HG03571 (cell line): Measurements from ENCODE around the gene DCUN1D1.

Experiments
- ATAC-seq: cut with Tn5 transposase; IDR thresholded peaks from one replicate; pipeline ENCODE4 v1.9.1; 2021; ENCODE audit not compliant: unreplicated experiment

Gene DCUN1D1

DNA sequence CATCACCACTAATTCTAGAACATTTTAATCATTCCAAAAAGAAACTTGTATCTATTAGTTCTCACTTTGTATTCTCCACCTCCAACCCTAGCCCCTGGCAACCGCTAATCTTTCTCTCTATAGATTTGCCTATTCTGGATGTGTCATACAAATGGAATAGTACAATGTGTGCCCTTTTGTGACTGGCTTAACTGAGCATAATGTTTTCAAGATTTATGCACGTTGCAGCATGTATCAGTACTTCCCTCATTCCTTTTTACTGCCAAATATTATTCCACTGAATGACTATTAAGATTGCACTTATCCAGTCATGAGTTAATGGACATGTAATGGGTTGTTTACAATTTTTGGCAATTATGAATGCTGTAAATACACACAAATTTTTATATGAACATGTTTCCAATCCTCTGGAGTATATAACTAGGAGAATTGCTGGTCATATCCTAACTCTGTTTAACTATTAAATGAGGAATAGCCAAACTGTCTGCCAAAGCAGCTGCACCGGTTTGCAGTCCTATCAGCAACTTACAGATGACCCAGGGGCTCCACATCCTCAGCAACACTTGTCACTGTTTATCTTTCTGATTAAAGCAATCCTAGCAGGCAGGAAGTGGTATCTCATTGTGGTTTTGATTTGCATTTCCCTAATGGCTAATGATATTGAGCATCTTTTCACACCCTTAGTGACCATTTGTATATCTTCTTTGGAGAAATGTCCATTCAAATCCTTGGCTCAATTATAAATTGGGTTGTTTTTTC, 42.9 kb downstream of the DCUN1D1 start:
- ATAC-seq, result peak; percentile 90

DNA sequence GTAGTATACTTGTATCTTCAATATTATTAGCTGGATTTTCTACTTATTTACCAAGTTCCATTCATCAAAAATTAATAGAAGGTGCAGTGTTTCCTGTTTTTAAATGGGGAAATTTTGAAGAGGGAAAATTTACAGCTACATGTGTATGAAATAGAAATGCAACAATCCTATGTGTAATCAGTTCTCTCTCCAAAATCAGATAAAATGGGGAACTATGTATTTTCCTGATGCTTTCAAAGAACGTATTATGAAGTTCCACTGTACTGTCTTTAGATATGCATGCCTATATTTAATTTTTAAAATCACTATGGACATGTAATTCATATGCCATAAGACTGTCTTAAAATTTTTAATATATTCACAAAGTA, 43.4 kb downstream of the DCUN1D1 start:
- ATAC-seq, result no peak

DNA sequence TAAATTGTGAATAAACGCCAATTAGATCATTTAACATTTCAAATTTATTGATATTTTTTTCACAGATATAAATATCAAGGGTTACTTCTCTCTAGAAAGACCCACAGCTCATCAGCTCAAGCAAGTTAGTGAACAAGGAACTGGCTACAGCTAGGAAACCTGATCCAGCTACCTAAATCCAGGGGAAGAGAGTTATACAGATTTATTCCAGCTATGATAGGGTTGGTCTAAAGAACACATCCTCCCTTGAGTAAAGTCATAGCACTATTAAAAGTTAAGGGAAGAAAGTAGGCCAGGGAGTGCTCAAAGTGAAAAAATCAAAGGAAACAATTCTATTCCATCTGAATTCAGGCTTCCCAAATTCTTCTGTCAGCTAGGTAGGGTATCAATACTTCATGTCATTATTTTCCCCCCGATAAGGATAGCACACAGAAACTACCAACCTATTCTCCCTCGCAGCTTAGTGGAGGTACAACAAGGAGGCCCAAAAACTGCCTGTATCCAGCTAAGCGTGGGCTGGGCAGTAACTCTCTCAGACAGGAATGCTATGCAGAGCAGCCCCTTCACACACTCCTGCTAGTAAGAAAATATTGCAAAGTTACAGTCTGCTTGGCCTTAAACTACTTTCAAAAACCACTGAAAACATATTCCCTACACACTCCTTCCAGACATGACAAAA, 44.0 kb downstream of the DCUN1D1 start:
- no peak for ATAC-seq

DNA sequence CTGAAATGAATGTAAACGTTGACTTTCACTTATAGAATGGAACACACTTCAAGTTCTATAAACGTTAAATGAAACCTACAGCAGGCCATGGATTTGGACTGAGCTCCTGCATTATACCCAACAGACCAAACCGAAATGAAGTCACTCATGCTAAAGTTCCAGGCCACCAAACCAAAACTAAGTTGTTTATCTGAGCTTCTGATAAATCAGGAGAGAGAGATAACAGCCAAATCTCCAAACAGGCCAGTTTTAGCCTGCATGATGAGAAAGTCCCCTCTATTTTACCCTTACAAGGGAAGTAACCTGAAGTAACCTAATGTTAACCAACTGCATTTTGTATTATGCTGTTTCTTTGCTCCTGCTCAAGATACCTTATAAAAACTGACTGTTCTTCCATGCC, 44.5 kb downstream of the DCUN1D1 start:
- ATAC-seq, result no peak

GRCh38 chr3:182925944-182926337, 54.4 kb downstream of the DCUN1D1 start:
- no peak for ATAC-seq

DNA sequence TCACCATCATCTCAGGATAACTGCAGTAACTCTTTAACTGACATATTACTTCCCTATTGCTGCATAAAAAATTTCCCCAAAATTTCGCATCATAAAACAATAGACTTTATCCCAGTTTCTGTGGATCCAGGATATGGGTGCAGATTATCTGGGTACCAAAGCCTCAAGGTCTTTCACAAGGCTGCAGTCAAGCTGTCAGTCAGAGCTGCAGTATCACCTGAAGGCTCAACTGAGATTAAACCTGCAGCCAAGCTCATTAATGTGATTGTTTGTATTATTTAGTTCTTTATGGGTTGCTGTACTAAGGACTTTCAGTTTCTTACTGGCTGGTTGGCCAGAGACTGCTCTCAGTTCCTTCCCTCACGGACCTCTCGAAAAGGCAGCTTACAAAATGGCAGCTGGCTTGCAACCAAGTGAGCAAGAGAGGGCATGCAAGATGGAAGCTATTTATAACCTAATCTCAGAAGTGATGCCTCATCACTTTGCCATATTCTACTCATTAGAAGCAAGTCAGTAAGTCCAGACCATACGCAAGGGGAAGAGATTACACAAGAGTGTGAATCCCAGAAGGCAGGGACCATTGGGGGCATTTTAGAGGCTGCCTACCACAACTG, 54.9 kb downstream of the DCUN1D1 start:
- ATAC-seq, result peak; percentile 91

DNA sequence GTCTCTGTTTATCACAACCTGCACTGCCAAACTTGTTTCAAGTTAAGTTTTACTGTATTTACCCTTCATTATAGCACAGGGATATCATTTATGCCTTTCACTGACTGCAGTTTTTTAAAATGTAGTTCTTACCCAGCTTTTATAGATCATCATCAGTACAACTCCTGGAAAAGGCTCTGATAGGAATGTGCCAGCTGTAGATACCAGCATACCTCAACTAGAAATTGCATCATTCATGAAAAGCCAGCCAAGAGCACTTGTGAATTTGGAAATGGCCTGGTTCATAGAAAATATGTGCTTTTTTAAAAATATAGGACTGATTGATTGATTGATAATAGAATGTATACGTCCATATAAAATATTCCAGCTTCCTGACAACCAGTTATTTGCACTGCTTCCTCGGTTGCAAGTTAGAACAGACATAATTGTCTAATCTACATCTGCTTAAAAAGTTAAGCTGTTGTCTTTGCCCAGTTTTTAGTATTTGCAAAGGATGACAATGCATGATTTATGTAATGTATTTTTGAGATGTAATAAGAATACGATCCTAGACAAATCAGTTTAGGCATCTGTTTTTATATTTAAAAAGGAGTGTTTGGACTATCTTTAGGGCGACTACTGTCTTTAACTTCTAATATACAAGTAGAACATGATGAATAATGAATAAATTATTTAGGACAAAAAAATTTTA, 58.5 kb downstream of the DCUN1D1 start:
- no peak for ATAC-seq

DNA sequence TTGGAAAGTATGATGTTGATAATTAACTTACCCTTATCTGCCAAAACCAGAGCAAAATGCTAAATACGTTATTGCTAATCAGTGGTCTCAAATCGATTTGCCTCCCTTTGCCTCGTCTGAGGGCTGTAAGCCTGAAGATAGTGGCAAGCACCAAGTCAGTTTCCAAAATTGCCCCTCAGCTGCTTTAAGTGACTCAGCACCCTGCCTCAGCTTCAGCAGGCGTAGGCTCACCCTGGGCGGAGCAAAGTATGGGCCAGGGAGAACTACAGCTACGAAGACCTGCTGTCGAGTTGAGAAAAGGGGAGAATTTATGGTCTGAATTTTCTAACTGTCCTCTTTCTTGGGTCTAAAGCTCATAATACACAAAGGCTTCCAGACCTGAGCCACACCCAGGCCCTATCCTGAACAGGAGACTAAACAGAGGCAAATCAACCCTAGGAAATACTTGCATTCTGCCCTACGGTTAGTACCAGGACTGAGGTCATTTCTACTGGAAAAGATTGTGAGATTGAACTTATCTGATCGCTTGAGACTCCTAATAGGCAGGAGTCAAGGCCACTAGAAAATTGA, 59.7 kb downstream of the DCUN1D1 start:
- ATAC-seq, result no peak

DNA sequence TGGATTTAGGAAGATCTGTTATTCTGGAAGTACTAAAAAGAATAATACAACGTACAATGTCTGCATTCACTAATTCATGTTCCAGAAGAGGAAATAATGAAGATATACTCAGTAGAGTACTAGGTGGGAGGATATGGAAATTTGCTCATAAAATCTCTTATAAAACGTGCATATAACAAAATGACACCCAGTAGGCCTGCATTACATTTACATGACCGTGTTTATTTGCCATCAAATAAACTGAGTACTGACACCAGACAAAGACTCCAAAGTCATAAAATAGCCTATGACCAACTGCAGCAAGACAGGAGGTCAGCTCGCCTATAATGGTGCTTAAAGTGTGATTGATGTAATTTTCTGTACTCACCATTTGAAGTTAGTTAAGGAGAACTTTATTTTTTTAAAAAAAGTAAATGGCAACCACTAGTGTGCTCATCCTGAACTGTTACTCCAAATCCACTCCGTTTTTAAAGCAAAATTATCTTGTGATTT, 60.4 kb downstream of the DCUN1D1 start:
- ATAC-seq, result no peak

DNA sequence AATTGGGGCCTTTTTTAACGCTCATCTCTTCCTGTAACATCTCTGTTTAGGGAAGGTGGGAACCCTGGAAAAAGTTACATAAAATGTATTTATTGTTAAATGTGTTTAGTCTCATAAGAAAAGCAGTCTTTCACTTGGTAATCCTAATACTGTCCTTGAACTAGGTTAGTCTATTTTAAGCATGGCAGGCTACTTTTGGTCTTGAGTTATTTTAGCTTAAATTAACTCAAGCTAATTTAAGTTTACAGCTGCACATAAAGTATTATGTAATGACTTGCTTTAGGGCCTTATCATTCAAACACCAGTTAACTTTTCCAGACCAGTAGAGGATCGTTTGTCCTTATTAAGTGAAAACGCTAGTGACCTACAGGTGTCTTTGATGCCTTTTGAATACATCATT, 63.2 kb downstream of the DCUN1D1 start:
- no peak for ATAC-seq

DNA sequence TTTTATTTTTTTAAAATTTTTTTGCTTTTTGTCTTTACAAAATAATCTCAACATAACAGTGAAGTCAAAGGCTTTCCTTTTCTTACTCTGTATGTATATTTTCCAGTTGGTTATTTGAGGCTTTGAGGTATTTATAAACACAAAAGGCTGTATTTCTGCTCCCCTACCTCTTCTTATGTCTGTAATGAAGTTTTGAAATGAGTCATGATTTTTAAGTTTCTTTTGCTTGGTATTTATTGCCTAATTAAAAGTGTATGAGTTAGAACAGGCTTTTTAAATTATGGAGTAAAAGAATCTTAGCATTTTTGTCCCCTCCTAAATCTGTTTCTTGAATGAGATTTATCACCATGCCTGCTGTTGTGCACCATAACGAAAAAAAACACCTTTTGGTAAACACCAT, 66.0 kb downstream of the DCUN1D1 start:
- peak; percentile 45 for ATAC-seq

- ATAC-seq, result peak; percentile 94
These were observed 66.4 kb downstream of the DCUN1D1 start for GRCh38 chr3:182913889-182914288.

DNA sequence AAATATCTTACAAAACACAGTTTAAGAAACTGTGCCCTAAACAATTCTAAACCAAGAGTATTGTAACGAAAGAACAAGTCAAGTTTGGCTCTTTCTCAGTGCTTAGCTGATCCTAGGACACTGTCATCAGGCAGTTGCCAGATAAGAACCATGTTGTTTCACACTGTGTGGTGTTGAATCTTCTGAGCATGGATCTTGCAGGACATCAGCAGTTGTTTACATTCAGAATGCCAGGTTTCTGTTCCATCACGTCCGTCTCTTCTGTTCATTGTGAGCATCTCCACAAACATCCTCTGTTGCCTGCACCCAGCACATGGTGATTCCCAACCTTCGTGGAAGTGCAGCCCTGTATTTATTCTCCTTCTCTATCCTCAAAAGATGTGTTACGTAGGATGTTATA, 67.9 kb downstream of the DCUN1D1 start:
- ATAC-seq, result no peak

DNA sequence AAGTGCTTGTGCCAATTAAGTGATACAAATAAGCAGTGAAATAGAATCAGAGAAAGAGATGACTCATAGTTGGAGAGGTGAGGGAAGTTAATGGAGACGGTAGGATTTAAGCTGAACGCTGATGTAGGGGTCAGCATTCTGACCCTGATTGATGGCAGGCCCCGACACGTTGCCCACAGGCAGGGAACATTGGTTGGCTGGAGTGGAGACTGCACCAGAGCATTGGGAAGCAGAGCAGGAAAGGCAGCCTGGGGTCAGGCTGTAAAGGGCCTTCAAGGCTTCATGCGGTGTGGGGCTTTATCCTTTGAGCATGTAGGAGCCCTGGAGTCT, 68.6 kb downstream of the DCUN1D1 start:
- no peak for ATAC-seq

GRCh38 chr3:182910936-182911781, 69.2 kb downstream of the DCUN1D1 start:
- no peak for ATAC-seq

DNA sequence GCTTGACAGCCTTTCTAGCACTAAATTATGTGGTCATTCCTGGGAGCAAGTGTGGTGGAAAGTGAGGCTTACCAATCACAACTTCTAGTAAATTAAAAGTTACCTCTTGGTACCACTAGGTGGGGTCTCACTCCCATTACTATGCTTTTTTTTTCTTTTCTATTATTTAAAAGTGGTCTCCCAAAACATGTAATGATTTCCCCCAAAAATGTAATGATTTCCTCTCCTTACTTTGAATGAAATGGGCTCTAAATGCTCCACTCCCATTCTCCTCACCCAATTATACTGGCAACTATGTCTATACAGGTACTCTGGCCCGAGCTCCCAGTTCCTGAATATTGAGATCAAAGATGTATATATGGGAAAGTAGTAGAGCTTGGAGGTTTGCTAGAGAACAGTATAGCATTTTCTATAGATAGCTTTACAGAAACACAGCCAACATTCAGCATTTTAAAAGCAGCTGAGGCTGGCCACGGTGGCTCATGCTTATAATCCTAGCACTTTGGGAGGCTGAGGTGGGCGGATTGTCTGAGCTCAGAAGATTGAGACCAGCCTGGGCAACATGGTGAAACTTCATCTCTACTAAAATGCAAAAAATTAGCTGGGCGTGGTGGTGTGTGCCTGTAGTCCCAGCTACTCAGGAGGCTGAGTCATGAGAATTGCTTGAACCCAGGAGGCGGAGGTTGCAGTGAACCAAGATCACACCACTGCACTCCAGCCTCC, 70.9 kb downstream of the DCUN1D1 start:
- ATAC-seq, result no peak

- no peak for ATAC-seq
These were observed 71.9 kb downstream of the DCUN1D1 start for GRCh38 chr3:182908471-182908870.

- no peak for ATAC-seq
These were observed 74.3 kb downstream of the DCUN1D1 start for GRCh38 chr3:182906036-182906435.

DNA sequence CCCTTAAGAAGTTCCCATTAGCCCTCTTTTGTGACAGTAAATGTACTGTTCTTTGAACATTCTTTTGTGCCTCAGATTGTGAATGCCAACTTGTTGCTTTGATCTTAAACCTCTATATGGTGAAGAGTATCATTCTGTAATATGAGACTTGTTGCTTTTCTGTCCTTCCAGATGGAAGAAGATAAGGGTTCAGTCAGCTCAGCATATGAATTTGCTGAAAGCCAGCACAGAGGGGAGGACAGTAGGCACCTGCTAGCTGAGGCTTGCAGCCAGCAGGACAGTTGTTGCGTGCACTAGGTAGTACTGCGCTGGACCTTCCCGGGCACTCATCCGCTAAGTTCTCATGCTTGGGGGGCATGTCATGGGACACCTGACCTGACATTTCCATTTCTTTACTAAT, 74.7 kb downstream of the DCUN1D1 start:
- ATAC-seq, result no peak

DNA sequence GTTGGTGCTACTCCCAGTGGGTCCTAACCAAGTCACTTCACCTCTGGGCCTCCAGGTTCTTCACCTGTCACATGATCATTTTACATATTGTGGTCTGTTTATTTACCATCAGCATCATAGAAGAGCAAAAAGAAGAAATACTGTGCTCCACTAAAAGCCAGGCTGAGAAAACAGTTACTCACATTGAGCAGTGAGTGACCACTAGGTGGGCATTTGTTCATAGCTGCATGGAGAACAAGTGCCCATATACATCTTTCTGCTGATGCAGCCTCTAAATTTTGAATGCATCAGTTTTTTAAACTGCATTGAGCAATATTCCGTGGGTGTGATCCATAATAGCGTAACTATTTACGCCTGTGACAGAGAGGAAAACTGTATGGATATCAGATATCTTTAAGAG, 76.2 kb downstream of the DCUN1D1 start:
- ATAC-seq, result no peak
